ENCODE results near the gene THAP10. TPM values are rescaled to one million over a fixed set of nuclear protein-coding genes. Genes with fewer than 3 reads are reported as not detected.

THAP10 gene
- total RNA-seq, 4 donors from 2014 or later = 0.46 to 2.3 (median 1.1) TPM

- Histone ChIP-seq H3K27ac (peak overlapping the region; percentile 68 to 84 (median 77)), H3K4me1 (peaks cover 0 to 15% of the 10 kb centered on the region in 2 donors), H3K27me3 (no peaks in the 10 kb centered on the region), H3K9me3 (no peaks in the 10 kb centered on the region), H3K4me3 (peak overlapping the region; percentile 55 to 75 (median 61)), H3K36me3 (no peaks in the 10 kb centered on the region)
- no peak for TF ChIP-seq CTCF (IDR thresholded peaks at IDR 0.05 in 4 of 5, conservative IDR thresholded peaks at IDR 0.05 in 1 of 5)
- TF ChIP-seq POLR2A (IDR thresholded peaks at IDR 0.05) = no peak
- intact Hi-C loops (cut with DNase I; ENCODE audit: low total_unique reads) (no loop called here), in situ Hi-C loops (cut with MboI; ENCODE audit: low sequenced_read_pairs in 4 of 4) (no loop called here)
- ATAC-seq (peak; percentile 16 to 38), DNase-seq (no peak)
Measured at GRCh38 chr15:70853318-70853972, 38.8 kb downstream of the THAP10 start.

- Histone ChIP-seq H3K36me3 (no peaks in the 10 kb centered on the region), H3K4me3 (peak overlapping the region; percentile 55 to 75 (median 61)), H3K4me1 (peaks cover 0 to 15% of the 10 kb centered on the region in 2 donors), H3K27ac (peak overlapping the region; percentile 68 to 84 (median 77)), H3K27me3 (no peaks in the 10 kb centered on the region), H3K9me3 (no peaks in the 10 kb centered on the region)
- intact Hi-C loops (cut with DNase I; ENCODE audit: low total_unique reads) (no loop called here), in situ Hi-C loops (cut with MboI; ENCODE audit: low sequenced_read_pairs in 4 of 4) (no loop called here)
- ATAC-seq = no peak
- no peak for TF ChIP-seq POLR2A (IDR thresholded peaks at IDR 0.05)
- no peak for TF ChIP-seq CTCF (IDR thresholded peaks at IDR 0.05 in 4 of 5, conservative IDR thresholded peaks at IDR 0.05 in 1 of 5)
- DNase-seq = no peak
Measured at GRCh38 chr15:70852501-70853317, 39.5 kb downstream of the THAP10 start.

- no peak for TF ChIP-seq POLR2A (IDR thresholded peaks at IDR 0.05)
- no peak for TF ChIP-seq CTCF (IDR thresholded peaks at IDR 0.05 in 4 of 5, conservative IDR thresholded peaks at IDR 0.05 in 1 of 5)
- intact Hi-C loops (cut with DNase I; ENCODE audit: low total_unique reads) = no loop called here
- Histone ChIP-seq H3K9me3 (no peaks in the 10 kb centered on the region), H3K4me1 (peaks cover 0 to 15% of the 10 kb centered on the region in 2 donors), H3K27ac (peak overlapping the region; percentile 68 to 84 (median 77)), H3K36me3 (no peaks in the 10 kb centered on the region), H3K4me3 (peak overlapping the region in 1 of 4 donors; percentile 61), H3K27me3 (no peaks in the 10 kb centered on the region)
- no peak for ATAC-seq
- in situ Hi-C loops (cut with MboI; ENCODE audit: low sequenced_read_pairs in 4 of 4) = no loop called here
- DNase-seq = no peak
Measured at GRCh38 chr15:70851889-70852288, 40.3 kb downstream of the THAP10 start.

GRCh38 chr15:70845602-70846360 is 46.5 kb downstream of the THAP10 start:
- H3K27ac ChIP-seq = no peak overlapping the region
- TF ChIP-seq POLR2A (IDR thresholded peaks at IDR 0.05) = no peak
- TF ChIP-seq CTCF (IDR thresholded peaks at IDR 0.05 in 4 of 5, conservative IDR thresholded peaks at IDR 0.05 in 1 of 5) = no peak
- in situ Hi-C loops (cut with MboI; ENCODE audit: low sequenced_read_pairs in 4 of 4) = no loop called here
- intact Hi-C loops (cut with DNase I; ENCODE audit: low total_unique reads) = no loop called here
- DNase-seq = no peak
- ATAC-seq = no peak
- no peaks in the 10 kb centered on the region for H3K36me3 ChIP-seq
- no peaks in the 10 kb centered on the region for H3K27me3 ChIP-seq
- no peaks in the 10 kb centered on the region for H3K4me1 ChIP-seq
- H3K9me3 ChIP-seq = no peaks in the 10 kb centered on the region
- no peak overlapping the region for H3K4me3 ChIP-seq
